Liver (tissue), 3 donors: ENCODE results near the gene MAMDC4.

ENCODE experiments used
- EGR1 ChIP-seq, 2 donors: IDR thresholded peaks; 2 replicates each; pipeline ENCODE4 v1.6.1; 2016 to 2018; ENCODE audit warnings: antibody characterized with exemption in 2 of 2, low read depth in 2 of 2
- FOXA1 ChIP-seq: IDR thresholded peaks from 2 replicates; pipeline ENCODE4 v1.6.1; 2016; ENCODE audit warnings: antibody characterized with exemption
- GABPA ChIP-seq, 2 donors: IDR thresholded peaks in 1 of 2; conservative IDR thresholded peaks in 1 of 2; 2 replicates each; pipeline ENCODE4 v1.6.1; 2016; ENCODE audit warnings: antibody characterized with exemption in 2 of 2, mild to moderate bottlenecking in 1 of 2, moderate library complexity in 1 of 2
- JUND ChIP-seq, 2 donors: IDR thresholded peaks; 2 replicates each; pipeline ENCODE4 v1.6.1; 2016; ENCODE audit warnings: antibody characterized with exemption in 2 of 2
- NR2F2 ChIP-seq: IDR thresholded peaks from 2 replicates; pipeline ENCODE4 v1.6.1; 2016; ENCODE audit warnings: antibody characterized with exemption
- RAD21 ChIP-seq, 2 donors: IDR thresholded peaks; 2 replicates each; pipeline ENCODE4 v1.6.1; 2016; ENCODE audit warnings: antibody characterized with exemption in 2 of 2, mild to moderate bottlenecking in 2 of 2
- SP1 ChIP-seq: IDR thresholded peaks from 2 replicates; pipeline ENCODE4 v1.6.1; 2018; ENCODE audit warnings: antibody characterized with exemption, mild to moderate bottlenecking
- TAF1 ChIP-seq: conservative IDR thresholded peaks from 2 replicates; pipeline ENCODE4 v1.6.1; 2016; ENCODE audit warnings: antibody characterized with exemption, mild to moderate bottlenecking
- YY1 ChIP-seq: IDR thresholded peaks from 2 replicates; pipeline ENCODE4 v1.6.1; 2016; ENCODE audit warnings: antibody characterized with exemption, mild to moderate bottlenecking
- TF ChIP-seq, protein P1 (sequence below): IDR thresholded peaks from 2 replicates; pipeline ENCODE4 v1.6.1; 2016; ENCODE audit warnings: antibody characterized with exemption
- TF ChIP-seq, protein P2 (sequence below): fragments of 150-350 bp; IDR thresholded peaks from 2 replicates; pipeline ENCODE4 v1.5.1; 2017; ENCODE audit warnings: improper control_type of control experiment, low read depth, low read length; ENCODE audit not compliant: missing input control
- TF ChIP-seq, protein P3 (sequence below): IDR thresholded peaks from 2 replicates; pipeline ENCODE4 v1.6.1; 2016; ENCODE audit warnings: antibody characterized with exemption, mild to moderate bottlenecking
- TF ChIP-seq, protein P4 (sequence below): IDR thresholded peaks from 2 replicates; pipeline ENCODE4 v1.6.1; 2016; ENCODE audit warnings: antibody characterized with exemption
- donor health status: healthy.
- donor health status: healthy.

DNA sequence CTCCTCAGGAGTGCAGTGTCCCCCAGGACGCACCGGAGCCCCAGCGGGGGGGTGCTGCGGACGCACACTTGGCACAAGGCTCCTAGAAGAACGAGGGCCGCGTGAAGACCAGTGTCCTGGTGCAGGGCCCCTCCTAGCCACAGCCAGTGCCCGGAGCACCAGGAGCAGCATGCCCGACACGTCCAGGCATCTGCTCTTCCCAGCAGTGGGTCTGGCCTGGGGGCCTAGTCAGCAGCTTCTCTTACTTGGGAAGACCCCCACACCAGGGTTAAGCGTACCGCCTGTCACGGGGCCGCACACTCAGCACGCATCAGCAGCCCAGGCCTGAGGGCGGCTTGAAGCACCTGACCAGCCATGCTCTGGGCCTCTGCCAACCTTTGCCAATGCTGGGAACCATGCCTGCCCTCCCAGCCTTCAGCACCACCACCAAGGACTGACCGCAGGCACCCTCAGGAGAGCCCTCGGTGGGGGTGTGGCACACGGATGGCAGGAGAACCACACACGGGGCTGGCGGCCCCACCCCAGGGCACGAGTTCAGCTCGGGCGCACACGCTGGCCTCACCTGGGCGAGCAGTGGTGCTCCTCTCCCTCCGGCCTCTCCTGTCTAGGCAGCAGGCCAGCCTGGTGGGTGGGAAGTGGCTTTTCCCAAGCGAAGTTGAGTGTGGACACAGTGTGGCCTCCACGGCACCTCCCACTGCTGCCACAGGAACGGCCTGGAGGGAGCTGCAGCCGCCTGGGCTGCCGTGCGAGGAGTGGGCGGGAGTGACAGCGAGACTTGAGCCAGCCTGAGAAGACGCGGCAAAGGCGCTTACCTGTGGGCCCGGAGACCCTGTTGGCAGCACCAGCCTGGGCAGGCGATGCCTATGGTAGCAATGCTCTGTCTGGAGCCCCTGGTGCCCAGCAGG lies 21.9 kb upstream of the MAMDC4 start:
- TF ChIP-seq, protein P1, sequence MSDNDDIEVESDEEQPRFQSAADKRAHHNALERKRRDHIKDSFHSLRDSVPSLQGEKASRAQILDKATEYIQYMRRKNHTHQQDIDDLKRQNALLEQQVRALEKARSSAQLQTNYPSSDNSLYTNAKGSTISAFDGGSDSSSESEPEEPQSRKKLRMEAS: no peak
- TF ChIP-seq TAF1 (no peak), SP1 (no peak), EGR1 (IDR thresholded peaks at IDR 0.05; ENCODE audit: low read depth in 2 of 2) (no peak), YY1 (no peak), GABPA (IDR thresholded peaks at IDR 0.05 in 1 of 2, conservative IDR thresholded peaks at IDR 0.05 in 1 of 2) (no peak), FOXA1 (no peak), NR2F2 (no peak), RAD21 (IDR thresholded peaks at IDR 0.05) (no peak), JUND (IDR thresholded peaks at IDR 0.05) (no peak)
- TF ChIP-seq, protein P2, sequence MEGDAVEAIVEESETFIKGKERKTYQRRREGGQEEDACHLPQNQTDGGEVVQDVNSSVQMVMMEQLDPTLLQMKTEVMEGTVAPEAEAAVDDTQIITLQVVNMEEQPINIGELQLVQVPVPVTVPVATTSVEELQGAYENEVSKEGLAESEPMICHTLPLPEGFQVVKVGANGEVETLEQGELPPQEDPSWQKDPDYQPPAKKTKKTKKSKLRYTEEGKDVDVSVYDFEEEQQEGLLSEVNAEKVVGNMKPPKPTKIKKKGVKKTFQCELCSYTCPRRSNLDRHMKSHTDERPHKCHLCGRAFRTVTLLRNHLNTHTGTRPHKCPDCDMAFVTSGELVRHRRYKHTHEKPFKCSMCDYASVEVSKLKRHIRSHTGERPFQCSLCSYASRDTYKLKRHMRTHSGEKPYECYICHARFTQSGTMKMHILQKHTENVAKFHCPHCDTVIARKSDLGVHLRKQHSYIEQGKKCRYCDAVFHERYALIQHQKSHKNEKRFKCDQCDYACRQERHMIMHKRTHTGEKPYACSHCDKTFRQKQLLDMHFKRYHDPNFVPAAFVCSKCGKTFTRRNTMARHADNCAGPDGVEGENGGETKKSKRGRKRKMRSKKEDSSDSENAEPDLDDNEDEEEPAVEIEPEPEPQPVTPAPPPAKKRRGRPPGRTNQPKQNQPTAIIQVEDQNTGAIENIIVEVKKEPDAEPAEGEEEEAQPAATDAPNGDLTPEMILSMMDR: no peak
- TF ChIP-seq, protein P3, sequence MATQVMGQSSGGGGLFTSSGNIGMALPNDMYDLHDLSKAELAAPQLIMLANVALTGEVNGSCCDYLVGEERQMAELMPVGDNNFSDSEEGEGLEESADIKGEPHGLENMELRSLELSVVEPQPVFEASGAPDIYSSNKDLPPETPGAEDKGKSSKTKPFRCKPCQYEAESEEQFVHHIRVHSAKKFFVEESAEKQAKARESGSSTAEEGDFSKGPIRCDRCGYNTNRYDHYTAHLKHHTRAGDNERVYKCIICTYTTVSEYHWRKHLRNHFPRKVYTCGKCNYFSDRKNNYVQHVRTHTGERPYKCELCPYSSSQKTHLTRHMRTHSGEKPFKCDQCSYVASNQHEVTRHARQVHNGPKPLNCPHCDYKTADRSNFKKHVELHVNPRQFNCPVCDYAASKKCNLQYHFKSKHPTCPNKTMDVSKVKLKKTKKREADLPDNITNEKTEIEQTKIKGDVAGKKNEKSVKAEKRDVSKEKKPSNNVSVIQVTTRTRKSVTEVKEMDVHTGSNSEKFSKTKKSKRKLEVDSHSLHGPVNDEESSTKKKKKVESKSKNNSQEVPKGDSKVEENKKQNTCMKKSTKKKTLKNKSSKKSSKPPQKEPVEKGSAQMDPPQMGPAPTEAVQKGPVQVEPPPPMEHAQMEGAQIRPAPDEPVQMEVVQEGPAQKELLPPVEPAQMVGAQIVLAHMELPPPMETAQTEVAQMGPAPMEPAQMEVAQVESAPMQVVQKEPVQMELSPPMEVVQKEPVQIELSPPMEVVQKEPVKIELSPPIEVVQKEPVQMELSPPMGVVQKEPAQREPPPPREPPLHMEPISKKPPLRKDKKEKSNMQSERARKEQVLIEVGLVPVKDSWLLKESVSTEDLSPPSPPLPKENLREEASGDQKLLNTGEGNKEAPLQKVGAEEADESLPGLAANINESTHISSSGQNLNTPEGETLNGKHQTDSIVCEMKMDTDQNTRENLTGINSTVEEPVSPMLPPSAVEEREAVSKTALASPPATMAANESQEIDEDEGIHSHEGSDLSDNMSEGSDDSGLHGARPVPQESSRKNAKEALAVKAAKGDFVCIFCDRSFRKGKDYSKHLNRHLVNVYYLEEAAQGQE: no peak
- TF ChIP-seq, protein P4, sequence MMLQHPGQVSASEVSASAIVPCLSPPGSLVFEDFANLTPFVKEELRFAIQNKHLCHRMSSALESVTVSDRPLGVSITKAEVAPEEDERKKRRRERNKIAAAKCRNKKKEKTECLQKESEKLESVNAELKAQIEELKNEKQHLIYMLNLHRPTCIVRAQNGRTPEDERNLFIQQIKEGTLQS: no peak
